ENCODE data around the gene AAK1.

GRCh38 chr2:69628325-69629021 lies 15.1 kb downstream of the AAK1 start:
- TF ChIP-seq POLR2AphosphoS5 (IDR thresholded peaks at IDR 0.05; ENCODE audit: low read depth) (no peak), CTCF (conservative IDR thresholded peaks at IDR 0.05; ENCODE audit: low read depth in 2 of 2) (no peak), EZH2phosphoT487 (IDR thresholded peaks at IDR 0.05; ENCODE audit: unreplicated experiment) (no peak), REST (IDR thresholded peaks at IDR 0.05; ENCODE audit: unreplicated experiment) (no peak), ETS1 (IDR thresholded peaks at IDR 0.05) (no peak), CREB1 (CRISPR knock-in tag; IDR thresholded peaks at IDR 0.05; ENCODE audit: low read depth) (no peak), EZH2 (IDR thresholded peaks at IDR 0.05; ENCODE audit: low read depth, unreplicated experiment) (no peak), NANOG (IDR thresholded peaks at IDR 0.05; ENCODE audit: borderline replicate concordance) (no peak)

Data from GM23338 (cell line).